ENCODE measurements around the gene CD58.

- TF ChIP-seq POLR2A (IDR thresholded peaks at IDR 0.05; ENCODE audit: low read depth, low read length) (no peak), POLR2AphosphoS5 (IDR thresholded peaks at IDR 0.05; ENCODE audit: low read depth, low read length) (no peak)
Observed at GRCh38 chr1:116494745-116495144, 76.1 kb downstream of the CD58 start.
